NCI-H82 treated with DMSO at 0.1 percent for 48 hours (cell line): ENCODE measurements around the gene FAM168A.

Experiments
- DNase-seq: peaks from one replicate; lab custom pipeline; 2025; ENCODE audit not compliant: unreplicated experiment; lab: John Stamatoyannopoulos, UW

Gene FAM168A

DNA sequence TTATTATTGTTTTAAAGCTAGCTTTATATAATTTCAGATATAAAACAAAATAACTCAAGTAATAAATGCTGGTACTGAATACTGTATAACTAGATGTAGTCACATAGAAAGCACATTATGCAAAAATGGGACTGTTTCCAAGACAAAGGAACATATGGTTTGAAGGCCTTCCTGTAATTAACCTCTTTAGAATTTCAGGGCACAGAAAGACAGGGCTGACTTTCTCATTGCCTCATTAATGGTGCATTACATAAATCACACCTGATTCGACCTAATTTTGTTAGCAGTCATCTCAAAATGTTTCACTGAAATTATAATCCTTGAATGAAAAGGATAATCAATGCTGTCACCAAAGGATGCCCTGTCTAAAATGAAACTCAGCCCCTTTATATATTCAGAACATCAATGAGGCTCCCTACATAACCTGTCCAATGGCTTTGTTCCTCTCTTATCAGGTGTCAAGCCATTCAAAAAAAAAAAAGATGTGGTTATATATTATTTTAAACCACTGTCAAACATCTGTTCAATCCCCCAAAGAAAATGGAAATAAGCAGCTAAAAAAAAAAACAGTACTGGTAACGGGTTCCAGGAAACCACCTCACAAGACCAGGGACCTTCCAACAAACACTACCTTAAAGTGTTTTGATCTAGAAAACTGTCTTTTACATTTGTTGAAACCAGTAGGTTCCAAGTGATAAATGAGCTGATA, 77.4 kb downstream of the FAM168A start:
- no peak for DNase-seq

DNA sequence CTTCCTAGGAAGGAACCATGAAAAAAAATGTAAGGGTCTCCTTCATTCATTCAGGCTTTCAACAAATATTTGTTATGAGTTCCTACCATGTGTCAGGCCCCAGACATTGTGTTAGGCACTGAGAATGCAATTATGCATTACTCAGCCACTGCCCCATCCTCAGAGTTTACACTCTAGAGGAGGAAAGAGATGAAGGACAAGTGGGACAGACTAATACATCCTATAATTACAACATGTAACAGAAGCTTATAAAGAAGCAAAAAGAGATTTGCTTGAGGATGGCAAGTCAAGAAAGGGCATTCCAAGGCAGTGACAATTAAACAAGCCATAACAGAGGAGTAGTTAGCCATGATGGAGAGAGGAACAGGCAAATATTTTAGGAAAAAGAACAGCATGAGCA, 78.6 kb downstream of the FAM168A start:
- DNase-seq = no peak

DNA sequence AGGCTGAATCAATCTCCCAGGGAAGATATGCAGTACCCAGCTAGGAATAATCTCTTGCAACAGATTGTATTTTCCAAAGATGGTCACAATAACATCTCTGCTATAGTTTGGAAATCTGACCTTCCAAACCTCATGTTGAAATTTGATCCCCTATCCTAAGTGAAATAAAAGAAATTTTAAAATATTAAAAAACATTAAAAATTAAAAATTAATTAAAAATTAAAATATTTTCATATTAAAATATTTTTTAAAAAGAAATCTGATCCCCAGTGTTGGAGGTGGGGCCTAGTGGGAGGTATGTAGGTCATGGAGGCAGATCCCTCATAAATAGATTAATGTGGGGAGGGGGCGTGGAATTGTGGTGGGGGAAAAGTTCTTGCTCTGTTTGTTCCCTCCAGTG, 79.7 kb downstream of the FAM168A start:
- no peak for DNase-seq

DNA sequence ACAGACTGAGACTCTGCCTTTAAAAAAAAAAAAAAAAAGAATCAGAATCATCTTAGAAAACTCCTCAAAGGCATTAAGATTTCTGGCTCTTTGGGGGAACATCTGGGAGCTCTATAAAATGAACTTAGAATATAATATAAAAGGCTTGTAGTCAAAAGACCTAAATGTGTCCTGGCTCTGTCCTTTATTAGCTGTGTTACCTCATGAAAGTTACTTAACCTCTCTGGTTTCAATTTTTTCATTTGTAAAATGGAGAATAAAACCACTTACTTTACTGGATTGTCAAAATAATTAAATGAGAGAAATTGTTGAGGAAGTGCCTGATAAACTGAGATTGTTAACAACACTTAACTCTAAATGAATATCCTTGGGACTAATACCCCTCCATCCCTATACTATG, 81.8 kb downstream of the FAM168A start:
- DNase-seq = no peak

DNA sequence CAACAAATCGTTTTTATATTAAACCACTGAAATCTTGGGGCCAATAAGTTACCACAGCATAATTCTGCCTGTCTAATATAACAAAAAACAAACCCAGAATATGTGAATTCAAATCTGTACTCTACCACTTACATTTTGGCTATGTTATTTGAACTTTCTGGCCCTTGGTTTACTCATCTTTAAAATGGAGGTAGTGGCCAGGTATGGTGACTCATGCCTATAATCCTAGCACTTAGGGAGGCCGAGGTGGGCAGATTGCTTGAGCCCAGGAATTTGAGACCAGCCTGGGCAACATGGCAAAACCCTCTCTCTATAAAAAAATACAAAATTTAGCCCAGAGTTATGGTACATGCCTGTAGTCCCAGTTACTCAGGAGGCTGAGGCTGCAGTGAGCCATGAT, 84.2 kb downstream of the FAM168A start:
- no peak for DNase-seq

DNA sequence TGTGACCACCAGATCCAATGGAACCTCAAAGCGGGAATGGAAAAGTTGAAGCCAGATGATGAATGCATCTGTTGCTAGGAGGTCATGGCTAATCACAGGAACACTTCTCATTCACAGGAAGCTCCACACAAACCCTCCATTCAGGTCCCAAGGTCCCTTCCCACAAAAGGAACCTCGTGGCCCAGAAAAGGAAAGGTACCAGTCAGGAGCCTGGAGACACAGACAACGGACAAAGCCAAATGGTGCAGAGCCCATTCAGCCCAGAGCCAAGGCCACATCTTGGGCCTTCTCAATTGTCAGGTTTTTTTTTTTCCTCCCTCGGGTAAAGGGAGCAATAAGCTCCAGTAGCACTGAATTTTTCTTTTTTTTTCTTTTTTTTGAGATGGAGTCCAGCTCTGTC, 87.0 kb downstream of the FAM168A start:
- no peak for DNase-seq

DNA sequence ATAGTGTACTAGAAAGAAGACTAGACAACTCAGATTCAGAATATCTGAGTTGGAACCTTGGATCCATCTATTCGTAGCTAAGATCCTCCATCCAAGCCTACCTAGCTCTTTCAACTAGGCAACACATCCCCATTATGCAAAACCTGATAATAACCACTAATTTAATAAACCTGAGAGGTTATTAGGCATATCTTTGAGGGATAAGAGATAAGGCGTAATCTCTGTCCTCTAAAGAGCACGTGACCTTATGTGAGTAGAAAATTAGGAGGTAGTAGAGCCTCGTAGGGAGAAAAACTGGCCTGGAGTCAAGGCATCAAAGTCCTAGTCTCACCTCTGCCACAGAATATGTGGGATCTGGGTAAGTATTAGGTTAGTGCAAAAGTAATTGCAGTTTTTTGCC, 87.8 kb downstream of the FAM168A start:
- DNase-seq = no peak

DNA sequence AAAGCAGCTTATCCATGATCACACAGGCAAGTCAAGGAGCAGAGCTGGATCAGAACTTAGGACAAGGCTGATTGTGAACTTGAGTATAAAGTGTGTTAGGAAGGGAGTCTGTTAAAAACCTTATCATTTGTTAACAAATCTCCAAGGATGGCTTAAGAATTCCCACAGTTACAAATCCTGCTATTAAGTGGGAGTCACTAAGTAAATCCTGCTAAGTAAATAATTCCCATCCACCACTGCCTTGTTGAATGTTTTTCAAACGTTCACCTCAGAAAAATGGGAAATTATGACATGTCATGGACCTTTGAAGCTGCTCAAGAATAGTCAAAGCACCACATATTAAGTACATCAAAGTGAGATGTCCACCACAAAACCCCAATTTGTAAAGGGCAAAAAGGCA, 88.7 kb downstream of the FAM168A start:
- DNase-seq = no peak

DNA sequence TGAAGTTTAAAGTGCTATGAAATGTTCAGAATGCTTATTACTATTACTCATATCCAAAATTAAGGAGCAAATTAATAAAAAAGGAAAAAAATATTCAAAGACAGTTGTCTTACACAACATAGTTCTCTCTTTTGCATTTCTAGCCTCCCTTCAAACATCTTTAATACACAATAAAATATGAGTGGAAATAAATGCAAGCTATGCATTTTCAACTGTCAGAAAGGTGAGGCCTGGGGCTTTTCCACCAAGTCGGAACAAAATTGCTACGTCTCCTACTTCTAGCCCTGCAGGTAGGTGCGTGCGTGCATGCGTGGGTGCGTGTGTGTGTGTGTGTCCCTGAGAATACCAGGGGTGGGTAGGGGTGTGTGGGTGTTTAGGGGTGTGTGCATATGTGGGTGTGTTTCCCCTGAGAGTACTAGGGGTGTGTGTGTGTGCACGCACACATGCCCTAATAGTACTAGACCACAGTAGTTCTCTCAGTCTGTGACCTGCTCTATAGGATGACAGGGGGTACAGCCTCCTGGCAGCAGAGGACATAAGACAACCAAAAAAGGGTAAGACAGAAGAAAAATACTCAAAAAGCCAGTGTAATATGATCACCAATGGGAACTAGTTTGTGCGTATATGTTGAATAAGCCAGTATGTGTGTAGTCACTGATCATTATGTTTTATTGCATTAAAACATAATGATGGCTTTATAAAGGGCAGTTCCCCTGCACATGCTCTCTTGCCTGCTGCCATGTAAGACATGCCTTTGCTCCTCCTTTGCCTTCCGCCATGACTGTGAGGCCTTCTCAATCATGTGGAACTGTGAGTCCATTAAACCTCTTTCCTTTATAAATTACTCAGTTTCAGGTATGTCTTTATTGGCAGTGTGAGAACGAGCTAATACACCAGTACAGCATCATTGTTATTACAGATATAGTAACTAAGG, 89.4 kb downstream of the FAM168A start:
- no peak for DNase-seq

DNA sequence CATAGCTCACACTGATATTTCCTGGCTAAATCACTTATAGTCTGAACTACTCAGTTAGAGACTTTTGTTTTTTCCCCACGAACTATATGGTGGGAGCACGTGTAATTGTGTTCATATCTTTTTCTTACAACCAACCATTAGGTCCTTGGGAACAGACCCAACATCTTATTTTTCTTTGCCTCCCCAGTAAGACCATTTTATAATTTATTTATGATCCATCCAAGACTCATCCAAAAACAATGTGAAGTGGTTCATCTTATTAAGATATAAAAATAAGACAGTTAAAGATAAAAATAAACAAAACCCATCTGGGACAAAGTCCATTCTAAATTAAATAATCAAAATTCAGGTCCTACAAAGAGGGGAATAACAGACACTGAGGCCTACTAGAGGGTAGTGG, 90.8 kb downstream of the FAM168A start:
- DNase-seq = no peak

DNA sequence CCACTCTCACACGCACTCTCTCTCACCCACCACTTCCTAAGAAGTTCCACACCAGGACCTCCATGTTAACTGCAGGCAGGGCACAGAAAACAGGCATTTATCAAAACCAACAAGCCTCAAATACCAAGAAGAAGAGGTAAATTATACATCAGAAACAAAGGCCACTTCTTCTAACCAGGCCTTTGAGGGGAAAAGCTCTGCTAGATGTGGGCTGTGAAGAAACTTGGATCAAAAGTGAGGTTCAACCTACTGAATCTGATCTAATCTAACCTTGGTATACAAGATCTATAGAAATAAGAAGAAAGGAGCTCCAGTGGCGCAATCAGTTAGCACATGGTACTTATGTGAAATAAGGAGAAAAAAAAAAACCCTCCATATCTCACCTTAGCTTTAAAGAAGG, 91.9 kb downstream of the FAM168A start:
- DNase-seq = no peak

DNA sequence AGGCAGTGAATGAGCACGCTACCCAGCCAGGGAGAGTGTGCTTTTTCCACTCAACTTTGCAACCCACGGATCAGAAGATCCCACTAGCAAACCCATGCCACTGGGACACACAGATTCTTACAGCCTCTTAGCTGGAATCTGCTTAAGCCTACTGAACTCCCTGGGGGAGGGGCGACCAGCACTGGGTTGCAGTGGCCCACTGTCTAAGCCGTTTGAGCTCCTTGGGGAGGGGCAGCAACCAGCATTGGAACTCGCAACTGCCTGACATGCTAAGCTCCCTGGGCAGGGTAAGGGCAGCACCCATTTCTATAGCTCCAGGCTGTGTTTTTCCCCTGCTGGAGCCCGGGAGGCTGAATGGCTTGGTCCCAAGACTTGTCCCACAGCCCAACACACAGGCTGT, 99.6 kb downstream of the FAM168A start:
- peak; percentile 11 for DNase-seq

DNA sequence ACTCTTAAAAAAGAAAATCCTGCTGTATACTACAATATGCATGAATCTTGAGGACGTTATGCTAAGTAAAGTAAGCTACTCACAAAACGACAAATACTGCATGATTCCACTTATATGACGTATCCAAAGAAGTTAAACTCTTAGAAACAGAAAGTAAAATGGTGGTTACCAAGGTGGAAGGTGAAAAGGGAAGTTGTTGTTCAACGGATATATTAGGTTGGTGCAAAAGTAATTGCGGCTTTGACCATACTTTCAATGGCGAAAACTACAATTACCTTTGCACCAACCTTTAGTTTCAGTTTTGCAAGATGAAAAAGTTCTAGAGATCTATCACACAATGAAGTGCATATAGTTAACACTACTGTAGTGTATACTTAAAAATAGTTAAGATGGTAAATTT, 101.8 kb downstream of the FAM168A start:
- no peak for DNase-seq

DNA sequence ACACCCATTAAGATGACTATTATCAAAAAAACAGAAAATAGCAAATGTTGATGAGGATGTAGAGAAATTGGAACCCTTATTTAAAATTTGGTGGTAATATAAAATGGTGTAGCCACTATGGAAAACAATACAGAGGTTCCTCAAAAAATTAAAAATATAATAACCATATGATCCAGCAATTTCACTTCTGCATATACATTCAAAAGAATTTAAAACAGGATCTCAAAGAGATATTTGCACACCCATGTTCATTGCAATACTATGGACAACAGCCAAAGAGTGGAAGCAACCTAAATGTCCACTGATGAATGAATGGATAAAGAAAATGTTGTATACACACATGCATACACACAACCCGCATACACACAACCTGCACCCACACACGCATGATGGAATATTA, 102.2 kb downstream of the FAM168A start:
- DNase-seq = no peak

DNA sequence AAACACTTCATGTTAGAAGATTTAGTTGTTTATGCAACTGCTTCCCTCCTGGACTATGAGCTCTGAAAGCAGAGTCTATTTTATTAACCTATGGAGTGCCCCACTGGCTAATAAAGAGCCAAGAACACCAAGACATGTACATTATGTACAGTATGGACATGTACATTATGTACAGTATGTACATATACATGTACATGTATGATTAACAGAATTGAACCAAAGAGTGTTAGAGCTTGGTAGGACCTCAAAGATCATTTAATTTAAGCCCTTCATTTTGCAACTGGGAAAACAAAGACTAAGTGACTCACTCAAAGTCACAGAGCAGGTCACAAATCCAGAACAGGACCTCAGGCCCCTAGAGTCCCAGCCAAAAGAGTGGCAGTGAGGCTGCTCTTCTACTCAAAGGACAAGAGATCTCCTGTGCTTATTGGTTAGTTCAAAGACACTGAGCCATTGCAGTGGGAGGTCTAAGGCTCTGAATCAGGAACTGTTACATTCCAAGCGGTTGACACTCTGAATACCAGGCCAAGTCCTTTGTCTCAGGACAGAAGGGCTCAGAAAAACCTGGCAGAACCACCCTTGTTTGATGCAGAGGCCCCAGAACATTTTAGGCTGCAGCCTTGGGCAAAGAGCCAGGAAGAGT, 103.8 kb downstream of the FAM168A start:
- DNase-seq = no peak

DNA sequence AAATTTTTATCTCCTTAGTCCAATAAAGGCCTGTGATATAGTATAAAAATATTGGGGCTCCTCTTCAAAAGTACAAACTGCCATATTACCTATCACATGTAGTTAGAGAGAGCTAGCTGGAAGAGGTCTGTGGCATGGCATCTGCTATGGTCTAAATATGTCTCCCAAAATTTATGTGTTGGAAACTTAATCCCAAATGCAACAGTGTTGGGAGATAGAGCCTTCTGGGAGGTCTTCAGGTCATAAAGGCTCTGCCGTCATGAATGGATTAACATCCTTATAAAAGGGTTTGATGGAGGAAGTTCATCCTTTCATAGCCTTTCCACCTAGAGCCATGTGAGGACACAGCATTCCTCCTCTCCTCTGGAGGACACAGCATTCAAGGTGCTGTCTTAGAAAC, 116.3 kb downstream of the FAM168A start:
- DNase-seq = no peak

DNA sequence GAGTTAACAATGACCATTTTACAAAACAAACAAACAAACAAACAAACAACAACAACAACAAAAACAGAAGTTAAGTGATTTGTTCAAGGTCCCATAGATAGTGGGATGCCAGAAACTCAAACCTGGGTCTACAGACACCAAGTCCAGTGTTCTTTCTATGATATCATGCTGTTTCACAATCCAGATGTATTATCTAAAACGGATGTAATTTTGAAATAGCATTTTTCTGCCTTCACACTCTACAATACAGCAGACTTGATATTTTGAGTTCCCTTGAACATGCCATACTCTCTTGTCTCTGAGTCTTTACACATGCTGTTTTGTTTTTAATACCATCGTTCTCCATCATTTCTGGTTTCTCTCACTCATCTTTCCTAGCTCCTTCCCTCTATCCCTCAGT, 117.2 kb downstream of the FAM168A start:
- no peak for DNase-seq

DNA sequence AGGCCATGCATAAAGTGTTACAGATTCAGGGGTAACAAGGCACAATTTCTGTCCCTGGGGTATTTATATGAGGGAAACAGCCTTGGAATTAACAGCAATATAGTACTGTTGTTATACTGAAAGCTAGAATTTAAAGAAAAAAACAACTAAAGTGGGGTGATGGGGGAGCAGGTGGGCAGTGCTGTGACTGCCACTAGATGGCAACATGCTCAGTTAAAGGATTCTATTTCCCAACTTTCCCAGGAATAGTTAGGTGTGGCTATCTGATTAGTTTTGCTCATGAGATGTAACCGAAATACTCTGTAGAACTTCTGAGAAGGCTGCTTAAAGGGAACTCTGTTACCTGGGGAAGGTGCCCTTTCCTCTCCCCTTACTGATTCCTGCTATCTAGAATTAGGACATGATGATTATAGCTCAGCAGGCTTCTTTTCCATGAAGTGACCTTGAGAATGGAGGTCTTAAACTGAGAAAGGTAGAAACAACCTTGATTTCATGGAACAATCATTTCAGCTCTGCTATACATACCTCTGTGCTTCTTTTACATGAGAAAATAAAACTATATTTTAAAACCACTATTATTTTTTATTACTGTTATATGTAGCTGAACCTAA, 119.1 kb downstream of the FAM168A start:
- no peak for DNase-seq

DNA sequence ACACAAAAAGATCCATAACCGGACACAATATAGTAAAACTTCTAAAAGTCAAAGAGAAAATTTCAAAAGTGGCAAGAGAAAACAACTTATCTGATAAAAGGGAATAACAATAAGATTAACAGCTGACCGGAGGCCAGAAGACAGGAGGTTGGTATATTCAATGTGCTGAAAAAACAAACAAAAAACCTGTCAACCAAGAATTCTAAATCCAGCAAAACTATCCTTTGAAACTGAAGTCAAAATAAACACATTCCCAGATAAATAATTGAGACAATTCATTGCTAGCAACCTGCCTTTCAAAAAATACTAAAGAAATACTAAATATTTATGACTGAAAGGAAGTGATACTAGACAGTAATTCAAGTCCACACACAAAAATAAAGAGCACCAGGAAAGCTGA, 120.4 kb downstream of the FAM168A start:
- DNase-seq = no peak

DNA sequence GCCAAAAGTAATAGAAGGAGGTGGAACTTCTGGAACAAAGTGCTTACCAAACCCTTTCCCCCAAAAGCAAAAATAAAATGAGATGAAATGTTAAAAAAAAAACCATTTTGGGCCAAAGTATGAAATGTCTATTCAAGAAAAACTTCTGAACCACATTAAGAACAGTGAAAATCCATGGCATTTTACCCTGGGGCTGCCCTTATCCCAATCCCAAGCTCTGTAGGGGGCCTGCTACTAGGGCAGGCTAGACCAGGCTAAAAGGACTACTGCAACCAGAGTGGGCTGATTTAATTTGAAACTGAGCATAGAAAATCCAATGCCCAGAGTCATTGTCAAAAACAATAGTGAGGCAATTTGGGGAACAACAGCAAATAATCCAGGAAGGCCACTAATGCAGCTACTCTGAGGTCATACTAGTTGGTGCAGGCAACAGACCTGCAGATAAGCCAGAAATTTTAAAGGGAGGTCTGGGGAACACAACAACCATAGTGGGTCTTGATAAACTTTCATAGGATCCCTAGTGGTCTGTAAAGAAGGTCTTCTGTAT, 122.3 kb downstream of the FAM168A start:
- DNase-seq = no peak

DNA sequence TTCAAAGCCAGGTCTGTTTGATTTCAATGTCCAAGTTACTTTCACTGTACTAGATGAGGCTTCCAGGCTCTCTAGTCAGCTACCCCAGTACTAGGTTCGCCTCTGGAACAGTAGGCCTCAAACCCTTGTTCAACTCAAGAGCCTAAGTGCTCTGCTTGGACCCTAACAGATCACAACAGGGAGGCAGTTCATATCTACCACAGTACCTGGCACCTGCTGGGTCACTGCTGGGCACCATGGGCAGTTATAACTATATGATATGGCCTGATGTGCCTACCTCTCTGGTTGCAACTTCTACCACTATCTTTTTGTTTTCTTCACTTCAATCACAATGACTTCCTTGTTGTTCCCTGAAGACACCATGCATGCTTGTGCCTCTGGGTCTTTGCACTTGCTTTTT, 124.7 kb downstream of the FAM168A start:
- DNase-seq = no peak
